Activated CD4-positive, alpha-beta T cell treated with anti-CD3 and anti-CD28 coated beads, Interleukin-10, Interleukin-2, amounts not matched to agents 100 ng/mL and 50 ng/mL, durations not matched to agents 16 hours and 8 hours (primary cell): ENCODE data around the gene GPX2.

Experiments used
- DNase-seq: peaks from one replicate; pipeline ENCODE4 v3.0.0-alpha.2; 2020

GPX2 gene

DNA sequence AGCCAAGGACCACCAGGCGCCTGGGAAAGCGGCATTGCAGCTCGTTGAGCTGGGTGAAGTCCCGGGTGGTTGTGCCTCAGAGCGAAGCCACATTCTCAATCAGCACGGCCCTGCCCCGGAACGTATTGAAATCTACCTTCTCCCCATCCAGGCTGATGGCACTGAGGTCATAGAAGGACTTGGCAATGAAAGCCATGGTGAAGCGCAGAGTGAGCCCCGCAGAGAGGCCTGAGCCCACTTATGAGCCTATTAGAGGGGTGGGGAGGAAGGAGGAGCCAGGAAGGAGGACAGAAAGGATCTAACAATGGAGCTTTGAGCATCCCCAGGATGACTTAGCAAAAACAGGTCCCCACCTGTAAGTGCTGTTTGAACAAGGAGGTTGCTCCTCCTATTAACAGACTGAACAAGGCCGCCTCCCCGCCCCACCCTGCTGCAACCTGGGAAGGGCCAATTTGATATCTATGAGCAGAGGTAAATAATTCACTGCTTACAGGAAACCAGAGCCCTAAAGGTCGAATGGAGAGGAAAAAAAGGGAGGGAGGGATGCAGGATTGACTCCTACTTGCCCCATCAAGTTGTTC is at the start of gene GPX2:
Gene GPX2 (minus strand): TSS at position 215 of the 581 bp plus-strand sequence. CDS start 19 bp downstream, at position 196.
- DNase-seq = no peak

GRCh38 chr14:64990939-64991338 is 48.4 kb upstream of the GPX2 start:
- DNase-seq = no peak

DNA sequence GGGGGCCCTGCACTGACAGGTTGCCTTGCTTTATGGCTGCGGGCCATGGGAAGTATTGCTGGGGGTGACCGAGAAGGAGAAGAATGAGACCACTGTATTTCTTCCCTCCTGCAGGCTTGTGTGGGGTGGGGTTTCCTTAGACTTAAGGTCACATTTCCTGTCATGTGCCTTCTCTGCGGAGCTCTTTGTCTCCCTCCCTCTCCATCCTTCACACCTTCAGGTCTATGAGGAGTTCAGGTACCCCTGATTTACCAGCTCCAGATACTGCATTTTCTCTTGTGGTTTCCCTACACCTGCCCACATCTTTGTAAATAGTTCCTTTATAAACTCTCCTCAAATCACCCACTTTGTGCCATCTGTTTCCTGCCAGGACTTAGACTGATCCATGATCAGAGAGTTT is 47.8 kb upstream of the GPX2 start:
- DNase-seq = peak; percentile 29

DNA sequence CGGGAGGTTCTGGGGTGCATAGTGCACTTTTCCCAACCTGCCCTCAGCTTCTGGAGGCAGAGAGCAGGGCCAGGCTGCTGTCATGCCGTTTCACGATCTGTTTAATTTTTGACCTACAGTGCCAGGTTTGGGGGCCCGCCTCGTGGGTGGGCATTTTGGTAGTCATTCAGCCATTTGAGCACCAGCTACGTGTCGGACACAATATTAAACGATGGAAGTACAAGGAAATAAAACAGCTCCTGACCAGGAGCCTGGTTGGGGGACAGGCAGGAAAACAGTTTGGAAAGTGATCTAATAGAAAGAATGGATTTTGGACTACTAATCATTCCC is 44.9 kb upstream of the GPX2 start:
- DNase-seq = no peak

DNA sequence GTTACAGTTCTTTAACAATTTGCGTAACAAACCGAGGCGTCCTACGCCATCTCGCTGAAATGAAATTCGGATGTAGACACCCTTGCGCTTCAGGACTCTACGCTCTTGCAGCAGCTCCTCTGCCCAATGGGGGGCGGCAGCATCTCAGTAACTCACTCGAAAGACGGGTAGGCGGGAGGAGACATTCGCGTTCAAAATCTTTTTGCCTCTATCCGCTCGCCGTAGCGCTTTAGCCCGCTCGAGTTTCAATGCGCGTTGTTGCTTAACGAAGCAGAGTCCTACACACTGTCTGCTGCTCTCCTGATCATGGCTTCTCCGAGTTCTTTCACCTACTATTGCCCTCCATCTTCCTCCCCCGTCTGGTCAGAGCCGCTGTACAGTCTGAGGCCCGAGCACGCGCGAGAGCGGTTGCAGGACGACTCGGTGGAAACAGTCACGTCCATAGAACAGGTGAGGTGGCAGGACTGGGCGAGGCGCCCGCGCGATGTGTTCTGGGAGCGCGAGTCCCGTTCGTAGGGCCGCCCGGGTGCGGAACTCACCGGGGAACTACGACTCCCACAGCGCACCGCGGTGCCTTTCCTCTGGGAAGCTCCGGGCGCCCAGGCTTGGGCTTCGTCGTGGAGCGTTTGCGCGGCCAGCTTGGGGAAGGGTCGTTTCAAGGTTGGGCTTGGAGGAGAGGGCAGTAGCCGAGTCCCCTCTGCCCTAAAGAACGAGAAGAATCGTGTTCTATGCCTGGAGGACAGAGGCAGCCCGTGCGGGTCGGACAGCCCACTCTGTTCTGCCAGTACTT is 44.3 kb upstream of the GPX2 start, which contains the start of gene FNTB:
Gene FNTB (plus strand): TSS at position 248 of the 790 bp plus-strand sequence. CDS start 59 bp downstream, at position 307.
- DNase-seq = peak; percentile 97

DNA sequence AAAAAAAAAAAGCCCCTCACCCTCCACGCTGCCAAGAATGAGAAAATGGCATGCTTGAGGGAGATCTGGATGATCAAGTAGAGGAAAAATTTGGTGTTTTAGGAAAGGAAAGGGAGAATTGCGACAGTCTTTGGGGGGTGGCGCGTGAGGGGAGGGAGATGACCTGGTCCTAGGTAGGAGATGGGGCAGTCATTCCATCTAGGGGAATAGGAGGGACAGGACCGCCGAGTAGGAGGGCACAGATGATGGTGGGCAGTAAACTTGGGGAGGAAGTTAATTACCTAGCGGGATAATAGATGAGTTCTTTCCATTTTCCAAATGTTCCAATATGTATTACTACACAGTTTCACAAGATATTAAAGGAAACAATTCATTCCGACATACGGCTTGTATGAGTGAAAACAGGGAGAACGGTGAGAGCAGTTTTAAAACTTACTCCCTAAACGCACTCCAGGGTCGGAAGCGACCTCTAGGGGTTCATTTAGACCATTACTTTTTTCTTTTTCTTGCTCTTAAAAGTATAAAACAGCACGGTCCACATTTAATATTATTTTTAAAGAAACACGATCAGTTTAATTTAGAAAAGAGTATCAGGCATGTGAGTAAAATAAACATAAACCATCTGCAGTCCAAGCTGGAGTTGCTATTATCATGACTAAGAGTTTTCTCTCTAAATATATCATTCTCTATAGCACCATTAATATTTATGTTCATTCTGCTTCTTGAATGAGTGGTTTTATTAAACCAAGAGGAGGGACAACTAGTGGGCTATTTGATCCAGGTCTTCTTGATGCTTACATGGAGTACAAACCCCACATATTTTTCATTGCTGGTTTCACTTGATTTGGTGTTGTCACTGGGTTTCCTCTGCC is 41.1 kb upstream of the GPX2 start:
- DNase-seq = peak; percentile 65

DNA sequence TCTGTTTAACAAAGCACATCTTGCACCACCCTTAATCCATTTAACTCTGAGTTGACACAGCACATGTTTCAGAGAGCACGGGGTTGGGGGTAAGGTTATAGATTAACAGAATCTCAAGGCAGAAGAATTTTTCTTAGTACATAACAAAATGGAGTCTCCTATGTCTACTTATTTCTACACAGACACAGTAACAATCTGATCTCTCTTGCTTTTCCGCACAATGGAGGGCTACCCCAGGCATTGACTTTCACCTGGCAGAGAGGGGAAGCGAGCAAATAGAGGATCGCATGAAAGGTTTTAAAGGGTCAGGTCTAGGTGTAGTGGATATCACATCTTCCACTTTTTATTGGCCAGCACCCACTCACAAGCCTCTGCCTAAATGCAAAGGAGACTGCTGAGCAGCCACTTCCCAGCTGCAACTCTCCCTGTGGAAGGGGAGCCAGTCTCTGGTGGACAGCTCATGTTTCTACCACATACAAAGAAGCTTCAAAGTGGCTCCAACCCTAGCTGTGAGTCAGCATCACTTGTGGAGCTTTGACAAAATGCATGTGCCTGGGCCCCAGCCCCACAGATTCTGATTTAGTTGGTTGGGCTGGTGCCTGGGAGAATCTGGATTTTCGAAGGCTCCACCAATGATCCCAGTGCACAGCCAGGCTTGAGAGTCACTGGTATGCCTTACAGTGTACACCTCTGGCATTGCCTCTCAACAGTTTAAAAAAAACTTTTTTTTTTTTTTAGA is 37.0 kb upstream of the GPX2 start:
- no peak for DNase-seq

DNA sequence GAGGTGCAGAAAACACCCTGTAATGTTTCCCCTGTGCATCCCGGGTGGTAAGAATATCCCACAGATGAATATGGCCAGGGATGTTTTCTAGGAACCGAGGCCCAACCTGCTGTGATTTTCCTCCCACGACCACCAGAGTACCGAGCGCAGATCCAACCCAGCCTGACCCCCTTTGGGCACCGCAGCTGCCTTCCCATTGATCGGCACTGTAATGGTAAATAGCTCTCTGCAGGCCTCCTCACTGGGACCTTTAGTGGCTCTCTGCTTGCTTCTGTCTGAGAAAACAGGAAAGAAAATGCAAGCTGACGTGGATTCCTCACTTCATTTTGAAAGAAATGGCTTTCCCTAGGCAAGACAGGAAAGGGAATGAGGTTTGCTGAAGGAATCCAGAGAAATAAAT is 32.0 kb upstream of the GPX2 start:
- no peak for DNase-seq

- no peak for DNase-seq
Observed at GRCh38 chr14:64973826-64974225, 31.3 kb upstream of the GPX2 start.

- DNase-seq = no peak
Observed at GRCh38 chr14:64973026-64973442, 30.5 kb upstream of the GPX2 start.

- no peak for DNase-seq
Observed at GRCh38 chr14:64971943-64972791, 29.6 kb upstream of the GPX2 start, which contains the start of gene RAB15. TSS of gene RAB15 (minus strand) at chr14:64972336. CDS start at chr14:64972076, 260 bp downstream.

DNA sequence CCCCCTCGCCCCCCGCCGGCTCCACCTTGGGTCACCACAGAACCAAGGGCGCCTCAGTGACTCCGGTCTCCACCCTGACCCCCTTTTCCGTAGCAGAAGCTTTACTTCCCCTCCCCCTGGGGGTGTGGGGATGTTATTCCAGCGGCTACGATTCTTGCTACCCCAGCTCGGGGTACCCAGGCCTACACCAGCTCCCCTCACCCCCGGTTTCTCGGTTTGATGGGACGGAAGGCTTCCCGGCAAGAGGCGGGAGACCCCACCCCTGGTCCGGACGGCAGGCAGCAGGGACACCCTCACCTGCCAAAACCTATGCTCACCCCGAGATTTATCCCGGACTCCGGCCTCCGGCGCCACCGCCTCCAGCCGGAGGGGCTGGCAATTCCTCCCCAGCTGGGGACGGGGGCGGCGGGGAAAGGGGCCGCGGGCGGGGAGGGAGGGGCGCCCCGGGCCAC is 29.0 kb upstream of the GPX2 start:
- no peak for DNase-seq

GRCh38 chr14:64970776-64971477 is 28.4 kb upstream of the GPX2 start:
- DNase-seq = no peak

DNA sequence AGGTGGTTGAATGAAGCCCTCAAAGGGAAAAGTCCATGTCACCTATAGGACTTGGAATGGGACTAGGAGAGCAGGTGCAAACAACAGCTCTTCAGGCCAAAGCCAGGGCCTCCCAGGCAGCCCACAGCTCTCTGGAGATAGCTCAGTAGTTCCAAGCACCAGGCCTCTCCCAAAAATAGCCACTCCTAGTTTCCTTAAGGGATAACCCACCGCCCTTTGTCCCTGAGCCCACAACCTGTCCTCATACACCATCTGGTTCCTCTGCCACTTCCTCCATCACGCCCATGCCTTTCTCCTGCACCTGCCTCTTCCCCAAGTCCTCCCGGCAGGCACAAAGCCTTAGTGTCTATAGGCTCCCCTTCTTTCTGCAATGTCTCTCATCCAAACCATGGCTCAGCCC is 27.5 kb upstream of the GPX2 start:
- DNase-seq = no peak

- no peak for DNase-seq
Observed at GRCh38 chr14:64968651-64969050, 26.1 kb upstream of the GPX2 start.

DNA sequence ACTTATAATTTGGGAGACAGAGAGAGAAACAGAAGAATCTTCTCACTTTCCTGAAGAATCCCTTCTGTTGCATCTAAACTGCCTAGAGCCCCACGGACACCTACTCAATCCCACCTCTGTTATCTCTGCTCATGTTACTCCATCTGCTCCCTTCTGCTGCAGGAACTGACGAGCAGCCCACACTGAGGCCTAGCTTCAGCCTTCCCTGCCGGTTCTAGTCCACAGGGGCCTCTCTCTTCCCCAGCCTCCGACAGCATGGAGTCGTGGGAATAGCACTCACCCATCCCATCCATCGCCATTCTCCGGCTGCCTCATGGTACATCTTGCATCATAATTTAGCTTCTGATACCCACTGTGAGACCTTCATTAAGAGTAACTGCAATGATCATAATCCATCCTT is 25.6 kb upstream of the GPX2 start:
- DNase-seq = no peak

DNA sequence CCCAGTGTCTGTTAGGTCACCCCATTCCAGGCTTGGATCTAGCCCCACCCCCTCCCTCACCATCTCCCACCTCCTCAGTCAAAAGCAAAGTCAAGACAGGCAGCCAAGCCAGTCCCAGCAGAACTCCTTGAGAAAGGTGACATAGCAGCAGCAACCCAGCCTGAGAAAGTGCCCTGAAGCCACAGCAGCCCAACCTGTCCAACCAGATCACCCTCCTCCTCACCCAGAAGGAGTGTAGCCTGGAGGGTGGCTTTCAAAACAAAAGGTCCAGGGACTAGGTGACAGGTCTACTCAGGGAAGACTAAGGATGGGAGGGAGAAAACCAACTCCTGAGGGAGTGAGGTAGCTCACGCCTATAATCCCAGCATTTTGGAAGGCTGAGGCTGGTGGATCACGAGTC is 24.4 kb upstream of the GPX2 start:
- no peak for DNase-seq

GRCh38 chr14:64965356-64966000 is 22.9 kb upstream of the GPX2 start:
- DNase-seq = no peak

GRCh38 chr14:64963611-64964010 is 21.1 kb upstream of the GPX2 start:
- no peak for DNase-seq

DNA sequence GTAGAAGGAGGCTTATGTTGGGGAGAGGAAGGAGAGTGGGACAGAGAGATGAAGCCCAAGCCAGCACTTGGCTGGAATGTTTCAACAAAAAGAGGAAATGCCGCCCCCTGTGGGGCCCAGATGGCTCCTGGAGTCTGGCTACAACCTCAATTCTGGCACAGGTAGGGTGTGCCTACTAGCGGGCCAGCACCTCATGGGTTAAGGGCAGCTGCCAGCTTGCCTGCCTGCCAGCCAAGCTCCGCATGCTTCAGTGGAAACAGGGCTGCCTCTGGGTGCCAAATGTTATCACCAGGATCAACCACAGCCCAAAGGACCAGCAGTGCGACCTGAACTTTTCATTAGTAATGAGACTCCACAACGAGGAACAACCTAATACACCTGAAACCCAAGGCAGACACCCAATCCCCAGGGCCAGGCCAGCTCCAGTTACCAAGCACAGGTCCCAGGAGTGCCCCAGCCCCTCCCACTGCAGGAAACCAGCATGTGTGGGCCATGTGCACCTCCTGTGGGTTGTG is 18.3 kb upstream of the GPX2 start:
- DNase-seq = no peak
